GM19438 (cell line): Measurements from ENCODE around the gene UBA52.
A peak's percentile ranks its signal among the peaks of the same experiment; 100 is the strongest.

ENCODE experiments used
- ATAC-seq: cut with Tn5 transposase; IDR thresholded peaks from one replicate; pipeline ENCODE4 v1.9.1; 2021; ENCODE audit warnings: low read depth; ENCODE audit not compliant: unreplicated experiment

UBA52 gene

GRCh38 chr19:18551631-18552030 lies 20.0 kb upstream of the UBA52 start:
- no peak for ATAC-seq

GRCh38 chr19:18557411-18558201 lies 14.1 kb upstream of the UBA52 start, which contains the start of gene KXD1:
TSS of gene KXD1 (plus strand) at chr19:18557870. CDS start at chr19:18562057, 4,187 bp downstream.
- ATAC-seq, result peak; percentile 92

GRCh38 chr19:18558202-18558555 lies 13.5 kb upstream of the UBA52 start:
- no peak for ATAC-seq

DNA sequence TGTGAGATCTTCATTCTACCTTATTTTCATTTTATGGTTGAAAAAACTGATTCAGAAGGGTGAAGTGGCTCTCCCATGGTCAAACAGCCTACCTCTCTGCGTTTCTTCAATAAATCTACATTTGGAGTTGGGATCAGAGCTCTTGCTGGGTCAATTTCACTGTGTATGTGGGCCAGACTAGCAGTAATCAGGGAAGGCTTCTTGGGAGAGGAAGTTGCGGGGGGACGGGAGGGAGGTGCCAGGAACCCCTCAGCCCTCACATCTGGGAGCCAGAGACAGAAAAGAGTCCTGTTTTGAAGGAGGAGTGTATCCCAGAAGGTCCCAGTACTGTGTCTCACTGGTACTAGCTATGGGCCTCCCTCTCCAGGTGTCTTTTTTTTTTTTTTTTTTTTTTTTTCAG lies 13.1 kb upstream of the UBA52 start:
- no peak for ATAC-seq

GRCh38 chr19:18559685-18560084 lies 12.0 kb upstream of the UBA52 start:
- ATAC-seq, result no peak

GRCh38 chr19:18562086-18562485 lies 9.6 kb upstream of the UBA52 start:
- no peak for ATAC-seq

DNA sequence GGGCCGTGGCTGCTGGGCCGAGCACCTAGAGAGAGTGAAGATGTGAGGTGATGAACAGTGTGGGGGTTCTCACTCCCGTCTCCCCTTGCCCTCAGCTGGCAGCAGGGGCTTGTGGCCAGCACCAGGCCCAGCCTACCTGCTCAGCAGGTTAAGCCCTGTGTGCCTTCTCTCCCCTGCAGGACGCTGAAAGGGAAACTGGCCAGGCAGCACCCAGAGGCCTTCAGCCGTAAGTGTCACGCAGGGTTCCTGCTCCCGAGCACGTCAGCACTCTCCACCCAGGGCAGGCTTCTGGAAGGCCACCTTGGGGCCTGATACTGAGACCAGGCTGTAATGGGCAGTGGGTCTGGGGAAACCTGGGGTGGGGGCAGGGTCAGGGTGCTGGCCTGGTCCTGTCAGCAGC lies 4.7 kb upstream of the UBA52 start:
- no peak for ATAC-seq

- ATAC-seq, result no peak
Observed at GRCh38 chr19:18568367-18568766, 3.3 kb upstream of the UBA52 start.

DNA sequence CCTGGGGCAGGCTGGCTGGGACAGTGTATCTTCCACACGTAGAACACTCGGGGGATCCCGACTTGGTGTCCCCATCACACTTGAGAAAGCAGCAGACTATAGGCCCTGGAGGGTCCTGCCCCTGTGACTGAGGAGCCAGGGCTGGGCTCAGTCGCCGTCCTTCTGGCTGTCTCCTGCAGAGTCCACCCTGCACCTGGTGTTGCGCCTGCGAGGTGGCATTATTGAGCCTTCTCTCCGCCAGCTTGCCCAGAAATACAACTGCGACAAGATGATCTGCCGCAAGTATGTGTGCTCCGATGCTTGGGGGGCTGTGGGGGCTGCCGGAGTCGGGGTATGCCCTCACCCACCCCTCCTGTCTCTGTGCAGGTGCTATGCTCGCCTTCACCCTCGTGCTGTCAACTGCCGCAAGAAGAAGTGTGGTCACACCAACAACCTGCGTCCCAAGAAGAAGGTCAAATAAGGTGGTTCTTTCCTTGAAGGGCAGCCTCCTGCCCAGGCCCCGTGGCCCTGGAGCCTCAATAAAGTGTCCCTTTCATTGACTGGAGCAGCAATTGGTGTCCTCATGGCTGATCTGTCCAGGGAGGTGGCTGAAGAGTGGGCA lies 3.1 kb downstream of the UBA52 start:
- no peak for ATAC-seq

DNA sequence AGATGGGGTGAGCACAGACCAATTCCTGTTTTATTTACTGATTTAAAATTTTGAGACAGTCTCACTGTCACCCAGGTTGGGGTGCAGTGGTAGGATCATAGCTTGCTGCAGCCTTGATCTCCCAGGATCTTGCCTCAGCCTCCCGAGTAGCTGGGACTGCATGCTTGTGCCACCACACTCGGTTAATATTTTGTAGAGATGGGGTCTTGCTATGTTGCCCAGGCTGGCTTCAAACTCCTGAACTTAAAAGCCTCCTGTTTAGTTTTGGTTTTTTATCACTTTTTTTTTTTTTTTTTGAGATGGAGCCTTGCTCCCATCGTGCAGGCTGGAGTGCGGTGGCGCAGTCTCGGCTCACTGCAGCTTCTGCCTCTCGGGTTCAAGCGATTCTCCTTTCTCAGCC lies 4.7 kb downstream of the UBA52 start:
- no peak for ATAC-seq

GRCh38 chr19:18577365-18577914 lies 5.8 kb downstream of the UBA52 start:
- no peak for ATAC-seq

DNA sequence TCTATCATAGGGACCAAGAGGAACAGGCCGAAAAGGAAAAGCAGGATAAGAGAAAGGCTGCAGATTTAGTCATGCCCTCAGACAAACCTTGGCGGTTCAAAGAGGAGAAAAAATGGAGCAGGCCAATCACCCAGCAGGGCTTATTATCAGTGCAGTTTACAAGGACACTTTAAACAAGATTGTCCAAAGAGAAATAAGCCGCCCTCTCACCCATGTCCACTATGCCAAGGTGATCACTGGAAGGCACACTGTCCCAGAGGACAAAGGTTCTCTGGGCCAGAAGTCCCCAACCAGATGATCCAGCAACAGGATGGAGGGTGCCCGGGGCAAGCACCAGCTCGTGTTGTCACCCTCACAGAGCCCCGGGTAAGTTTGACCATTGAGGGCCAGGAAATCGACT lies 8.7 kb downstream of the UBA52 start:
- ATAC-seq, result no peak

DNA sequence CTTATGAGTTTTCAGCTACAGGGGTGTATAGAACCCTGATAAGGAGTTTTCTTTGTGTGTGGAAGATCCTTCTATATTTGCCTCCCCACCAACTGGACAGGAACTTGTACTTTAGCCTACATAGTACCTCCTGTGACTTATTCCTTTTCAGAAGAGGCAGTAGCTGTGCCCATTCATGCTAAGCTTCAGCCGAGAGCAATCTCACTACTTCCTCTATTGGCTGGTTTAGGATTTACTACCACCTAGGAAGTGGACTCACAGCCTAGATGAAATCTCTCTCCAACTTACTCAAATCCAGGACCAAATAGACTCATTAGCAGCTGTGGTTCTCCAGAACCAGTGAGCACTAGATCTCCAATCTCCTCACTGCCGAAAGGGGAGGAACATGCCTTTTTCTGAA lies 14.6 kb downstream of the UBA52 start:
- ATAC-seq, result no peak

- no peak for ATAC-seq
Observed at GRCh38 chr19:18587561-18587960, 15.9 kb downstream of the UBA52 start.

GRCh38 chr19:18587962-18588610 lies 16.4 kb downstream of the UBA52 start:
- ATAC-seq, result no peak

DNA sequence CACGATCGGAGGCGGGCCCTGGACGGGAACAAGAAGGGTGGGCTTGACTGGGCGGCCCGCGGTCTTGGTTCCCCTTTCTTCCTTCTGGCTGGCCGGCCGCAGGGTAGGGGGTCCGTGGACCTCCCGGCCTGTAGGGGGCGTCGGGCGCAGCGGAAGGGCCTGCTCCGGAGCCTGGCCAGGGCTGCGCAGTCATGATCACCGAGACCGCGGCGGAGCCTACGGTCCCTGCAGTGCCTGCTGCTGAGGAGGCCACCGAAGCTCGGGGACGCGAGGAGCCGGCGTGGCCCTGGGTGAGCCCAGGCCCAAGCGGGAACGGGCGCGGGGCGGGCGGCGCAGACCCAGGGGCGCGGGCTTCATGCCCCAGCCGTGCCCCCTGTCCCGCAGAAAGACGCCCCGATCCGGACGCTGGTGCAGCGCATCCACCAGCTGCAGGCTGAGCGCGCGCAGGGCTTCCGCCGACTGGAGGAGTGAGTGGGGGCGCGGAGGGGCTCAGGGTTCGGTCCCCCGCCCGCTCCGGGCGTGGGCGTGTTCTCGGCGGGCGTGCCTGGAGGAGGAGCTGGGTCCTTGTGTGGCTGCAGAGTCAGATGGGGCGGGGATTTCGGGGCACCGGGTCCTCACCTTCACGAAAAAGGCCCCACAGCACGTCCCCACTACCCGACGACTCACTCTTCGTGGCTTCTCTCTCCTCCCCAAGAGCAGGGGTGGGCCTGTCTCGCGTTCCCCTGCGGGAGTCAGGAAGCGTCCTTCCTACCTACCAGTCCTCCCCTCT lies 17.1 kb downstream of the UBA52 start, which contains the start of gene REX1BD:
REX1BD (plus strand) TSS at position 188 of the 769 bp plus-strand sequence; CDS start at position 192, 4 bp downstream.
- ATAC-seq, result peak; percentile 70

GRCh38 chr19:18589380-18590272 lies 18.0 kb downstream of the UBA52 start:
- peak; percentile 25 for ATAC-seq

GRCh38 chr19:18590273-18591272 lies 18.9 kb downstream of the UBA52 start:
- ATAC-seq, result no peak
